PC-9 (cell line): ENCODE measurements around the gene LSM2. TPM values are rescaled to one million over a fixed set of nuclear protein-coding genes. Genes with fewer than 3 reads are reported as not detected.

Source experiments
- BruUV-seq: library from RNA; stranded (reverse); fragments of 400-500 nt; replicated peaks from 2 replicates; lab custom pipeline; 2021; lab: Mats Ljungman, UMichigan
- CTCF ChIA-PET: fragments of 300-600 bp; sonication (Branson Sonifier 250); formaldehyde crosslinking; loops from one replicate; lab custom pipeline; 2022; ENCODE audit warnings: antibody characterized with exemption; lab: Charles Lee
- POLR2A ChIA-PET: fragments of 300-600 bp; sonication (Branson Sonifier 250); formaldehyde crosslinking; loops from one replicate; lab custom pipeline; 2022; ENCODE audit warnings: antibody characterized with exemption; ENCODE audit not compliant: unreplicated experiment; lab: Charles Lee
- DNase-seq, 2 experiments: peaks; one replicate each; pipeline versions ENCODE4 v3.0.0 to v3.0.0-alpha.2; 2015 to 2022; ENCODE audit warnings: mixed read lengths in 1 of 2
- H2AFZ ChIP-seq: fragments of 200-600 bp; sonication (generic); 2 replicates; pipeline ENCODE4 v1.8.1; 2017; ENCODE audit warnings: antibody characterized with exemption
- H3F3A ChIP-seq: fragments of 200-600 bp; sonication (generic); 2 replicates; pipeline ENCODE4 v1.8.1; 2017; ENCODE audit warnings: antibody characterized with exemption, mild to moderate bottlenecking, low read depth; ENCODE audit not compliant: insufficient read depth
- H3K27ac ChIP-seq: fragments of 200-600 bp; sonication (generic); 2 replicates; pipeline ENCODE4 v1.6.1; 2016; ENCODE audit warnings: mixed run types
- H3K27me3 ChIP-seq: fragments of 200-600 bp; sonication (generic); 2 replicates; pipeline ENCODE4 v1.6.1; 2016; ENCODE audit warnings: low read depth, mixed run types; ENCODE audit not compliant: insufficient read depth
- H3K36me3 ChIP-seq: fragments of 200-600 bp; sonication (generic); 2 replicates; pipeline ENCODE4 v1.6.1; 2016; ENCODE audit warnings: low read depth, mixed run types
- H3K4me1 ChIP-seq: fragments of 200-600 bp; sonication (generic); replicated peaks from 2 replicates; pipeline ENCODE4 v1.6.1; 2016; ENCODE audit warnings: mixed run types; ENCODE audit not compliant: insufficient read depth
- H3K4me2 ChIP-seq: fragments of 200-600 bp; sonication (generic); 2 replicates; pipeline ENCODE4 v1.6.1; 2017; ENCODE audit warnings: mixed run types
- H3K4me3 ChIP-seq: fragments of 200-600 bp; sonication (generic); 2 replicates; pipeline ENCODE4 v1.6.1; 2016; ENCODE audit warnings: mixed run types
- H3K79me2 ChIP-seq: fragments of 200-600 bp; sonication (generic); 2 replicates; pipeline ENCODE4 v1.6.1; 2017; ENCODE audit warnings: low read depth, mixed run types
- H3K9me2 ChIP-seq: fragments of 200-600 bp; sonication (generic); 2 replicates; pipeline ENCODE4 v1.8.1; 2017; ENCODE audit warnings: mild to moderate bottlenecking; ENCODE audit not compliant: insufficient read depth
- H3K9me3 ChIP-seq: fragments of 200-600 bp; sonication (generic); 2 replicates; pipeline ENCODE4 v1.8.1; 2016; ENCODE audit warnings: low read depth; ENCODE audit not compliant: insufficient read depth
- H4K20me1 ChIP-seq: fragments of 200-600 bp; sonication (generic); 2 replicates; pipeline ENCODE4 v1.8.1; 2017; ENCODE audit not compliant: insufficient read depth
- EZH2 ChIP-seq: fragments of 200-600 bp; sonication (generic); IDR thresholded peaks from 2 replicates; pipeline ENCODE4 v1.8.0; 2017; ENCODE audit warnings: antibody characterized with exemption, low read depth
- intact Hi-C: fragments of 100-400 bp; cut with micrococcal nuclease; formaldehyde crosslinking; loops from one replicate; pipeline ENCODE4 v1.10.0; 2022; ENCODE audit not compliant: unreplicated experiment
- total RNA-seq: library from RNA; stranded (reverse); gene quantifications from 2 replicates; pipeline ENCODE4 v1.2.3, GENCODE V29; 2021
- TF ChIP-seq, protein P1 (sequence below): fragments of 200-600 bp; sonication (generic); conservative IDR thresholded peaks from 2 replicates; pipeline ENCODE4 v1.6.1; 2017; ENCODE audit warnings: mixed run types, antibody characterized with exemption, mild to moderate bottlenecking, moderate library complexity

LSM2 gene
- total RNA-seq, 1 experiment from 2014 or later, result 74.3 TPM

DNA sequence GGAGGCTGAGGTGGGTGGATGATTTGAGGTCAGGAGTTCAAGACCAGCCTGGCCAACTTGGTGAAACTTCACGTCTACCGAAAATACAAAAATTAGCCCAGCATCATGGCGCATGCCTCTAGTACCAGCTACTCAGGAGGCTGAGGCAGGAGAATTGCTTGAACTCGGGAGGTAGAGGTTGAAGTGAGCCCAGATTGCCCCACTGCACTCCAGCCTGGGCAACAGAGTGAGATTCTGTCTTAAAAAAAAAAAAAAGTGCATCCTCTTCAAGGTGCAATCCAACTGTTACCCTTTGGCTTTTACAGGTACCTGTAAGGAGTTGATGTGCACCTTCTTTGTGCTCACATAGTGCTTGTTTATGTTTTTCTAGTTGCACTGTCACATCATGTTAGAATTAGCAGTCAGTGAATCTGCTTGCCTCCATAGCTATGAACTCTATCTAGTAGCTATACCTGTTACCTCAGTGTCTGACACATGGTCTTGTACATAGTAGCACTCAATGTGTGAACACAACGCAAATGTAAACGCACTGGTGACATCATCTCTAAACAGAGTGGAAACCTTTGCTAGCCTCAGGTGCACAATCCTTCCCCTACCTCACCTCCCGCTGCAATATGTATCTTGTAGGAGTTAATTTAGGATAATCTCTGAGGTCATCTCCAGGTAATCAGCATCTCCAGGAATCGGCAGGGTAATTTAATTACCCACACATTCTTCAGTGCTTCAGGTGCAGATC, 57.3 kb downstream of the LSM2 start:
- Histone ChIP-seq H3K27me3 (no peaks in the 10 kb centered on the region), H4K20me1 (no peaks in the 10 kb centered on the region), H3K9me2 (no peaks in the 10 kb centered on the region), H3K4me2 (no peak overlapping the region), H3F3A (peaks cover 32% of the 10 kb centered on the region; the same call in 1 of the 2 replicates), H3K4me3 (no peak overlapping the region), H3K27ac (no peak overlapping the region), H3K79me2 (no peaks in the 10 kb centered on the region), H2AFZ (no peak overlapping the region), H3K4me1 (peaks cover 20% of the 10 kb centered on the region), H3K36me3 (no peaks in the 10 kb centered on the region), H3K9me3 (no peaks in the 10 kb centered on the region)
- TF ChIP-seq, protein P1, sequence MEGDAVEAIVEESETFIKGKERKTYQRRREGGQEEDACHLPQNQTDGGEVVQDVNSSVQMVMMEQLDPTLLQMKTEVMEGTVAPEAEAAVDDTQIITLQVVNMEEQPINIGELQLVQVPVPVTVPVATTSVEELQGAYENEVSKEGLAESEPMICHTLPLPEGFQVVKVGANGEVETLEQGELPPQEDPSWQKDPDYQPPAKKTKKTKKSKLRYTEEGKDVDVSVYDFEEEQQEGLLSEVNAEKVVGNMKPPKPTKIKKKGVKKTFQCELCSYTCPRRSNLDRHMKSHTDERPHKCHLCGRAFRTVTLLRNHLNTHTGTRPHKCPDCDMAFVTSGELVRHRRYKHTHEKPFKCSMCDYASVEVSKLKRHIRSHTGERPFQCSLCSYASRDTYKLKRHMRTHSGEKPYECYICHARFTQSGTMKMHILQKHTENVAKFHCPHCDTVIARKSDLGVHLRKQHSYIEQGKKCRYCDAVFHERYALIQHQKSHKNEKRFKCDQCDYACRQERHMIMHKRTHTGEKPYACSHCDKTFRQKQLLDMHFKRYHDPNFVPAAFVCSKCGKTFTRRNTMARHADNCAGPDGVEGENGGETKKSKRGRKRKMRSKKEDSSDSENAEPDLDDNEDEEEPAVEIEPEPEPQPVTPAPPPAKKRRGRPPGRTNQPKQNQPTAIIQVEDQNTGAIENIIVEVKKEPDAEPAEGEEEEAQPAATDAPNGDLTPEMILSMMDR, result no peak
- TF ChIP-seq EZH2, result no peak
- intact Hi-C loops, result no loop called here
- no peak for DNase-seq
- no TSS peak for BruUV-seq
- ChIA-PET CTCF (no interaction called here), POLR2A (interaction anchor here (1.0 kb wide), 1 partner anchor 14 kb away, joined by 6 read pairs; no protein-coding TSS in a partner anchor)

Other genes with a start within 250 kb of the LSM2 start
- not detected in 2 replicates for gene LTA, start 234.7 kb downstream of the LSM2 start, total RNA-seq
- gene TNF, start 231.4 kb downstream of the LSM2 start, total RNA-seq, result not detected in 2 replicates
- gene LTB, start 224.5 kb downstream of the LSM2 start, total RNA-seq, result 0.63 TPM in 1 of 2 replicates, not detected in the other
- 1.6 TPM in 2 replicates for gene LST1, start 220.7 kb downstream of the LSM2 start, total RNA-seq
- gene NCR3, start 214.0 kb downstream of the LSM2 start, total RNA-seq, result not detected in 2 replicates
- not detected in 2 replicates for gene AIF1, start 191.7 kb downstream of the LSM2 start, total RNA-seq
- 182 and 192 TPM in 2 replicates for gene PRRC2A, start 186.3 kb downstream of the LSM2 start, total RNA-seq
- gene BAG6, start 154.3 kb downstream of the LSM2 start, total RNA-seq, result 336 and 358 TPM in 2 replicates
- 2.7 and 2.9 TPM in 2 replicates for gene APOM, start 151.1 kb downstream of the LSM2 start, total RNA-seq
- gene C6orf47, start 146.2 kb downstream of the LSM2 start, total RNA-seq, result 17.2 and 17.8 TPM in 2 replicates
- gene GPANK1, start 142.0 kb downstream of the LSM2 start, total RNA-seq, result 11.5 and 13.0 TPM in 2 replicates
- gene CSNK2B, start 140.9 kb downstream of the LSM2 start, total RNA-seq, result 152 and 173 TPM in 2 replicates
- 20.9 and 24.0 TPM in 2 replicates for gene LY6G5B, start 137.0 kb downstream of the LSM2 start, total RNA-seq
- 2.6 and 3.7 TPM in 2 replicates for gene LY6G5C, start 125.9 kb downstream of the LSM2 start, total RNA-seq
- gene ABHD16A, start 103.6 kb downstream of the LSM2 start, total RNA-seq, result 31.3 and 35.2 TPM in 2 replicates
- gene LY6G6F, start 100.1 kb downstream of the LSM2 start, total RNA-seq, result not detected in 2 replicates
- gene LY6G6D, start 91.6 kb downstream of the LSM2 start, total RNA-seq, result not detected in 2 replicates
- gene LY6G6C, start 85.2 kb downstream of the LSM2 start, total RNA-seq, result 1.2 and 2.1 TPM in 2 replicates
- 0.43 and 0.59 TPM in 2 replicates for gene MPIG6B, start 83.6 kb downstream of the LSM2 start, total RNA-seq
- gene DDAH2, start 77.7 kb downstream of the LSM2 start, total RNA-seq, result 58.3 and 99.6 TPM in 2 replicates
- 546 and 599 TPM in 2 replicates for gene CLIC1, start 70.4 kb downstream of the LSM2 start, total RNA-seq
- 50.0 and 68.8 TPM in 2 replicates for gene MSH5, start 67.0 kb downstream of the LSM2 start, total RNA-seq
- 11.1 and 16.9 TPM in 2 replicates for gene SAPCD1, start 44.3 kb downstream of the LSM2 start, total RNA-seq
- 6.0 and 9.6 TPM in 2 replicates for gene VWA7, start 29.6 kb downstream of the LSM2 start, total RNA-seq
- gene VARS1, start 11.2 kb downstream of the LSM2 start, total RNA-seq, result 99.6 and 124 TPM in 2 replicates
- 2.3 and 2.6 TPM in 2 replicates for gene HSPA1L, start 8.3 kb upstream of the LSM2 start, total RNA-seq
- 378 and 385 TPM in 2 replicates for gene HSPA1A, start 8.6 kb upstream of the LSM2 start, total RNA-seq
- 334 and 340 TPM in 2 replicates for gene HSPA1B, start 20.8 kb upstream of the LSM2 start, total RNA-seq
- 23.1 and 23.4 TPM in 2 replicates for gene NEU1, start 55.9 kb upstream of the LSM2 start, total RNA-seq
- 44.4 and 44.9 TPM in 2 replicates for gene SLC44A4, start 72.0 kb upstream of the LSM2 start, total RNA-seq
- gene EHMT2, start 90.7 kb upstream of the LSM2 start, total RNA-seq, result 57.3 and 68.3 TPM in 2 replicates
- gene ZBTB12, start 95.1 kb upstream of the LSM2 start, total RNA-seq, result 16.2 and 20.3 TPM in 2 replicates
- gene C2, start 120.8 kb upstream of the LSM2 start, total RNA-seq, result 0.96 and 2.4 TPM in 2 replicates
- gene CFB, start 139.1 kb upstream of the LSM2 start, total RNA-seq, result 22.6 and 25.5 TPM in 2 replicates
- 43.0 and 50.8 TPM in 2 replicates for gene NELFE, start 152.0 kb upstream of the LSM2 start, total RNA-seq
- 67.9 and 86.0 TPM in 2 replicates for gene SKIC2, start 152.2 kb upstream of the LSM2 start, total RNA-seq
- gene DXO, start 165.2 kb upstream of the LSM2 start, total RNA-seq, result 24.5 and 36.0 TPM in 2 replicates
- gene C4A, start 175.1 kb upstream of the LSM2 start, total RNA-seq, result 7.0 and 9.3 TPM in 2 replicates
- 7.5 and 8.3 TPM in 2 replicates for gene C4B, start 207.8 kb upstream of the LSM2 start, total RNA-seq
- gene CYP21A2, start 231.4 kb upstream of the LSM2 start, total RNA-seq, result 0.33 TPM in 1 of 2 replicates, not detected in the other